Measurements from ENCODE around the gene YIPF3. TPM values are rescaled to one million over a fixed set of nuclear protein-coding genes. Genes with fewer than 3 reads are reported as not detected.

The YIPF3 gene
- total and polyA plus RNA-seq, 9 of the 15 experiments (the other 6 are each of a cell fraction or from before 2014, with no cell fraction given), result 27.5 to 75.3 (median 57.6) TPM

GRCh38 chr6:43522547-43523261 is 6.0 kb upstream of the YIPF3 start (continued):
- TF ChIP-seq KDM5B (IDR thresholded peaks at IDR 0.05; ENCODE audit: insufficient replicate concordance, low read depth, low read length), result peak; percentile 3
- peak; percentile 47; the same call in 1 of the 2 replicates for TF ChIP-seq TOE1 (IDR thresholded peaks at IDR 0.05; ENCODE audit: borderline replicate concordance)
- TF ChIP-seq TOE1 (CRISPR knock-in tag; IDR thresholded peaks at IDR 0.05; ENCODE audit: borderline replicate concordance, low read depth), result no peak
- peak; percentile 60 for TF ChIP-seq POLR2B (IDR thresholded peaks at IDR 0.05; ENCODE audit: low read depth, partially characterized antibody)
- TF ChIP-seq FOSL1 (tag; conservative IDR thresholded peaks at IDR 0.05), result no peak
- 0 out of 2 replicates have a peak, but pooled peaks have one; percentile 1 for TF ChIP-seq USF2 (CRISPR knock-in tag; IDR thresholded peaks at IDR 0.05)
- no peak for TF ChIP-seq ELK1 (CRISPR knock-in tag; IDR thresholded peaks at IDR 0.05)
- TF ChIP-seq BCLAF1 (IDR thresholded peaks at IDR 0.05; ENCODE audit: borderline replicate concordance in 1 of 2, control insufficient read depth in 1 of 2, low read depth in 2 of 2, low read length in 1 of 2), result peak in 1 of 2 experiments; percentile 44; a peak in 1 of 4 replicates
- peak; percentile 73 for TF ChIP-seq POLR2A (conservative IDR thresholded peaks at IDR 0.05)
